HCT116 (cell line): ENCODE results near the gene CELF1.

Experiments used
- EGR1 ChIP-seq: IDR thresholded peaks from 2 replicates; pipeline ENCODE4 v1.6.1; 2012; ENCODE audit warnings: low read depth
- FOSL1 ChIP-seq: IDR thresholded peaks from 2 replicates; pipeline ENCODE4 v1.6.1; 2012; ENCODE audit warnings: low read depth
- POLR2A ChIP-seq: IDR thresholded peaks from 2 replicates; pipeline ENCODE4 v1.7.0; 2011; ENCODE audit warnings: borderline replicate concordance; ENCODE audit not compliant: insufficient read depth, insufficient read length; ENCODE audit errors: extremely low read depth
- POLR2AphosphoS5 ChIP-seq: IDR thresholded peaks from 2 replicates; pipeline ENCODE4 v1.6.1; 2011; ENCODE audit warnings: mild to moderate bottlenecking, low read depth, low read length, moderate library complexity

- TF ChIP-seq POLR2A: no peak
- TF ChIP-seq FOSL1: no peak
- no peak for TF ChIP-seq POLR2AphosphoS5
- TF ChIP-seq EGR1: no peak
Measured at GRCh38 chr11:47591764-47592163, 38.8 kb upstream of the CELF1 start.
